ENCODE measurements around the gene NTRK2. TPM values are rescaled to one million over a fixed set of nuclear protein-coding genes. Genes with fewer than 3 reads are reported as not detected.
"Not testable (repeated sequence)": the region's sequence is repeated elsewhere in the genome, so short reads cannot be mapped to it uniquely, and the experiment has no call there.

NTRK2 gene
- total RNA-seq, 2 experiments from 2014 or later, result 1.8 TPM

DNA sequence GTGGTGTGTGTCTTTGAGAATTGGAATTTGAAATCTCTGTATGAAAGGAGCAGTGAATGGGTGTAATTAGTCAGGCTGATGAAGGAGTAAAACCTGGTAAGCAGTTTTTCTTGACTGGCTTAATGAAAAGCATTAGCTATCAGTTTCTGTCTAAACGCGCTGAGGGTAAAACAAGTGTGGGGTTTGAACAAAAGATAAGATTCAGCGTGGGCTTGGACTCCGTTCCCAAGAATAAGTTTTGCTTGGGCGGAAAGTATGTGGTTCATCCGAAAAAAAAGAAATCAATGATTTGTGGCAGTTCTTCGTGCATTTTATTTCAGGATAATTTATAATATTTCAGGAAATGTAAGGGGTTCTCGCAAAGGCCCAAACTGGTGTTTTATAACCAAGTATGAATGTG is 217.3 kb downstream of the NTRK2 start:
- Mint-ChIP-seq H3K27me3 (no peaks in the 10 kb centered on the region), H3K4me3 (no peak overlapping the region), H3K9me3 (ENCODE audit: low read depth) (no peaks in the 10 kb centered on the region), H3K27ac (no peak overlapping the region), H3K36me3 (ENCODE audit: low read depth) (no peaks in the 10 kb centered on the region), H3K4me1 (no peaks in the 10 kb centered on the region)
- intact Hi-C loops (cut with DNase I, micrococcal nuclease), result no loop called here
- ChIA-PET CTCF (no interaction called here), POLR2A (no interaction called here)
- ATAC-seq, result no peak
- no peak for DNase-seq

DNA sequence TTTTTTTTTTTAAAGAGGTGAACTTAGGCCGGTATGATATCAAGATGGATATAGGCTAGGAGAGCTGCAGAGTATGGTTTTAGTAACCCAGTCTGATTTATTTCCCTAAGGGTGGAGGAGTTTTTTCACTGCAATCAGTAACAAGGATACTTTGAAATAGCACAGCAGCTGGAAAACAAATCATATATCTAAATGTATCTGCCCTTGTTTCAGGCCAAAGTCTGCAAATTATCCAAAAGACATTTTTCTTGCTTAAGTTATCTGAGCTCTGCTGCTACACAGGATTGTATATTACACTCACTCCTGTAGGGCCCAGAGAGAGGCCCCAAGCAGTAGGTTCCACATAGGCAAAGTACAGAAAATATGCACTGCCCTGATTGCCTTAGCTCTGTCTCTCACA is 222.4 kb downstream of the NTRK2 start:
- ATAC-seq (no peak), DNase-seq (no peak)
- Mint-ChIP-seq H3K27me3 (no peaks in the 10 kb centered on the region), H3K4me1 (no peaks in the 10 kb centered on the region), H3K9me3 (ENCODE audit: low read depth) (no peaks in the 10 kb centered on the region), H3K36me3 (ENCODE audit: low read depth) (no peaks in the 10 kb centered on the region), H3K4me3 (no peak overlapping the region), H3K27ac (no peak overlapping the region)
- ChIA-PET POLR2A (no interaction called here), CTCF (interaction anchor here (0.6 kb wide), 1 partner anchor 1522 kb away, joined by 3 read pairs; no protein-coding TSS in a partner anchor)
- intact Hi-C loops (cut with DNase I, micrococcal nuclease), result no loop called here

DNA sequence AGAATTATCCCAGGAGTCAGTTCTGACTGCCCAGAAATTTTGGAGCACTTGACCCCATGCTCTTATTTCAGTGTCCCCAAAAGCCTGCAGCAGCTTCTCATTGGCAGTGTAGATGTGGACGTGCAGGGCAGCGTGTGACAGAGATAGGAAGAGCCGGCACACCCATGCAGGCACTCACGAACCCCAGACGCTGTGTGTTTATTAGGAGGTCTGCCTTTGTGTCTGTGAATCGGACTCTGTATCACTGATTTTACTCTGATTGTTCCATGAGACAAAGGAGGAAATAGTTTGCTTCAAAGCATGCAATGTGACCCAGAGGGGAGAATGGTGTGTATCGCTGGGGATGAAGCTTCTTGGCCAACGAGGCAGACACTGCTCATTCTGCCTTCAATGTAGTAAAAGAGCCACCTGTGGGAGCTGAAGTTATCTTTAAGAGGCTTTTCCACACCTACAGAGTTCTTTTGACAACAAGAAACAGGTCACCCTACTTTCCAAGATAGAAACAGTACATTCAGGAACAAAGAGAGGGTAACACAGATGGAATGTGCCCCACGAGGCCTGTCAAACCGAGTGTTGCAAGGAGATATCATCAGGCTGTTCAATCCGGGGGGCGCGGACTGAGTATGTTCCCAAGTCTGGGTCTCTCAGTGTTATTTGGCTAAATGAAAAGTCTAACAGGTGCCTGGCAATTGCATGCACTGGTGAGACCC is 224.0 kb downstream of the NTRK2 start:
- no peak for ATAC-seq
- no peaks in the 10 kb centered on the region for H3K36me3 Mint-ChIP-seq (ENCODE audit: low read depth)
- no peak for DNase-seq
- POLR2A ChIA-PET, result no interaction called here
- no peaks in the 10 kb centered on the region for H3K27me3 Mint-ChIP-seq
- no peaks in the 10 kb centered on the region for H3K4me1 Mint-ChIP-seq
- CTCF ChIA-PET, result no interaction called here
- intact Hi-C loops (cut with DNase I, micrococcal nuclease), result no loop called here
- no peak overlapping the region for H3K27ac Mint-ChIP-seq
- no peak overlapping the region for H3K4me3 Mint-ChIP-seq
- no peaks in the 10 kb centered on the region for H3K9me3 Mint-ChIP-seq (ENCODE audit: low read depth)

DNA sequence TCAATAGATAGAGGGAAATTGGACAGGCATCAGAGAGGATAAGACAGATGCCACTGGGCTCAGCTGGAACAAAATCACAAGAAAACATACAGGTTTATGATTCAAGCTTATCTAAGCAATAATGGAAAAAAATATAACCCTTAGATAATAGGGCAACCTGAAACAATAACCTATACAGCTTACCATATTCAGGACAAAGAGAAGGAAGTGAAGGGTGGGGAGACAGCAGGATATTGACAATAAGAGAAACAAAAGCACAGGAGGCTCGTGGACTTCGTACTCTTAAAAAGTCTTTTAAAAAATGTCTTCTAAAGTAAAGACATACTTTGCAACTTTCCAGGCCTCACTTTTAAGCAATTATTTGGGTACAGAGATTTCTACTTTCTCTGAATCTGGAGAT is 225.3 kb downstream of the NTRK2 start:
- ChIA-PET POLR2A (no interaction called here), CTCF (no interaction called here)
- H3K4me1 Mint-ChIP-seq, result no peaks in the 10 kb centered on the region
- no peaks in the 10 kb centered on the region for H3K36me3 Mint-ChIP-seq (ENCODE audit: low read depth)
- intact Hi-C loops (cut with DNase I, micrococcal nuclease), result no loop called here
- H3K27ac Mint-ChIP-seq, result no peak overlapping the region
- H3K27me3 Mint-ChIP-seq, result no peaks in the 10 kb centered on the region
- DNase-seq (no peak), ATAC-seq (no peak)
- H3K4me3 Mint-ChIP-seq, result no peak overlapping the region
- H3K9me3 Mint-ChIP-seq (ENCODE audit: low read depth), result no peaks in the 10 kb centered on the region

DNA sequence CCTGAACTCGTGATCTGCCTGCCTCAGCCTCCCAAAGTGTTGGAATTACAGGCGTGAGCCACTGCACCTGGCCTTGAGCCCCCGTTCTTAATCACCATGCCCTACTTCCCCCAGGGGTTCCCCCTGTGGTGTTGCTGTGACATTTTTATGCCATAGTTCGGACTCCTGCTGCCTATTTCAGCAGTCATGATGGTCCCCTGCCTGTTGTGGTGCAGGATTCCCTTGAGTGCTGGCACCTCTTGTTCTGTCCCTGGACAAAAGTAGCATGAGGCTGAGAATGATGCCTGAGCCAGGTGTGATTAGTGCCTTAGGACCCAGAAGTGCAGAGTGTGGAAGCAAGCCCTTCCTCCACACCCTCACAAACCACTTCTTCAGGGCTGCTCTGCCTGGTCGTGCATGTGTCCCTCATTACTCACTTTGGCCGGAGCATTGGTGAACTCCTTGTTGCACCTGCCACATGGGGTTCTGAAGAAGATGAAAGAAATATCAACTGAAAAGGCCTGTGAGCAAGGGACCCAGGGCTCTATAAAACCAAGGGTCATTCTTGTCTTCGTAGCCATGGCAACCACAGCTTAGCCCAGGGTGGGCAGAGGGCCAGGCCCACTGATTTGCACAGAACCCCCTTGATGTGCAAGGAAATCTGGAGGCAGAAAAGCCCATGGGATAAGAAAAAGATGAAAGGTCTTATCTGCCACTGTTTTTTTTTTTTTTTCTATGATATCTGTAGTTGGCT is 228.0 kb downstream of the NTRK2 start:
- H3K27ac Mint-ChIP-seq, result no peak overlapping the region
- H3K4me1 Mint-ChIP-seq, result no peaks in the 10 kb centered on the region
- no peak for DNase-seq
- ChIA-PET POLR2A (no interaction called here), CTCF (no interaction called here)
- intact Hi-C loops (cut with DNase I, micrococcal nuclease), result no loop called here
- no peak for ATAC-seq
- no peaks in the 10 kb centered on the region for H3K9me3 Mint-ChIP-seq (ENCODE audit: low read depth)
- H3K4me3 Mint-ChIP-seq, result no peak overlapping the region
- peaks cover 2% of the 10 kb centered on the region for H3K27me3 Mint-ChIP-seq
- H3K36me3 Mint-ChIP-seq (ENCODE audit: low read depth), result no peaks in the 10 kb centered on the region

DNA sequence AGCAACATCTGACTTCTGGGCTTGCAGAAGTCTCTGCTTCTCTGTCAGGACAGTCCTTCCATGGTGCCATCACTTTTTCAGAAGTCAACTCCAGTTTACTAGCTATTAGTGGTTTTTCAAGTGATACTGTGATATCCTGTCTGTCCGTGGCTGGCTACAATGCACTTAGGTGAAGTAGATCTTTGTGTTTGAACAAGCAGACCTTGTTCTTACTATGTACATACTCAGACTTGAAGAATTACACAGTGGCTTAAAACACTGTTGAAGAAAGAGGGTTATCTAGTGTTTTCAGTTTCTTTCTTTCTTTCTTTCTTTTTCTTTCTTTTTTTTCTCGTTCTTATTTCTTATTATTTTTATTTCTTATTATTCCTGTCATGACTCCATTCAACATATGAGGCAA is 228.7 kb downstream of the NTRK2 start:
- ChIA-PET CTCF (interaction anchor here (0.7 kb wide), 1 partner anchor 146 kb away, joined by 3 read pairs; no protein-coding TSS in a partner anchor), POLR2A (no interaction called here)
- H3K27ac Mint-ChIP-seq, result no peak overlapping the region
- no peaks in the 10 kb centered on the region for H3K36me3 Mint-ChIP-seq (ENCODE audit: low read depth)
- ATAC-seq (no peak), DNase-seq (no peak)
- intact Hi-C loops (cut with DNase I, micrococcal nuclease), result no loop called here
- no peaks in the 10 kb centered on the region for H3K9me3 Mint-ChIP-seq (ENCODE audit: low read depth)
- H3K27me3 Mint-ChIP-seq, result peaks cover 2% of the 10 kb centered on the region
- H3K4me3 Mint-ChIP-seq, result no peak overlapping the region
- no peaks in the 10 kb centered on the region for H3K4me1 Mint-ChIP-seq

DNA sequence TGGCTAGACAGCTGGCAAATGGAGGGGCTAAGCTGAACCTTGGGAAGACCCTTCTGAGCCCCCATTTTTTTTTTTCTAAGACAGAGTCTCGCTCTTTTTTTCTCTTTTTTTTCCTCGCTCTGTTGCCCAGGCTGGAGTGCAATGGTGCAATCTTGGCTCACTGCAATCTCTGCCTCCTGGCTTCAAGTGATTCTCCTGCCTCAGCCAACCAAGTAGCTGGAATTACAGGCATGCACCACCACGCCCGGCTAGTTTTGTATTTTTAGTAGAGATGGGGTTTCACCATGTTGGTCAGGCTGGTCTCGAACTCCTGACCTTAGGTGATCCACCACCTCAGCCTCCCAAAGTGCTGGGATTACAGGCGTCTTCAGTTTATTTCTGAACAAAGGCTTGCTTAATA is 229.1 kb downstream of the NTRK2 start:
- H3K4me1 Mint-ChIP-seq; H3K9me3 Mint-ChIP-seq (ENCODE audit: low read depth); H3K27me3 Mint-ChIP-seq; H3K27ac Mint-ChIP-seq; ATAC-seq; DNase-seq; POLR2A ChIA-PET; H3K36me3 Mint-ChIP-seq (ENCODE audit: low read depth); intact Hi-C loops (cut with DNase I, micrococcal nuclease); H3K4me3 Mint-ChIP-seq: not testable (repeated sequence)
- CTCF ChIA-PET, result interaction anchor here (0.7 kb wide), 1 partner anchor 147 kb away, joined by 3 read pairs; no protein-coding TSS in a partner anchor

DNA sequence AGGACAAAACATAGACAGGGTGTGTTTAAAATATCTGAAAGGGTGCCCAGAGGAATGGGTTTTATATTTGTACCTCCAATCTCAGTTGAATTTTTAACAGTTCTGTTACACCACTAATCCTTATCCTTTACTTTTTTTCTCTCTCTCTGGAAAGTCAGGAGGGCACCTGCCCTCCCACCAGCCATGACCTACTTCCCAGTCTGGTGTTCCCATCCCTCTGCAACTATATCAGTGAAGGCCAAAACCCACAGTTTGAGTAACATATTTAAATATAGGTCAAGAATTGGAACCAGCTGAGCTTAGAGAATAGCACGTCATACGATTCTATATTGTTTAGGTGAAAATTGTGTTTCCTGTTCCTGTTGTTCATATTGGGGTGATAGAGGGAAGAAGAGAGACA is 229.8 kb downstream of the NTRK2 start:
- intact Hi-C loops (cut with DNase I, micrococcal nuclease), result no loop called here
- Mint-ChIP-seq H3K27me3 (peaks cover 4% of the 10 kb centered on the region), H3K4me1 (no peaks in the 10 kb centered on the region), H3K9me3 (ENCODE audit: low read depth) (no peaks in the 10 kb centered on the region), H3K4me3 (no peak overlapping the region), H3K27ac (no peak overlapping the region), H3K36me3 (ENCODE audit: low read depth) (no peaks in the 10 kb centered on the region)
- POLR2A ChIA-PET, result no interaction called here
- no peak for DNase-seq
- CTCF ChIA-PET, result no interaction called here
- no peak for ATAC-seq

DNA sequence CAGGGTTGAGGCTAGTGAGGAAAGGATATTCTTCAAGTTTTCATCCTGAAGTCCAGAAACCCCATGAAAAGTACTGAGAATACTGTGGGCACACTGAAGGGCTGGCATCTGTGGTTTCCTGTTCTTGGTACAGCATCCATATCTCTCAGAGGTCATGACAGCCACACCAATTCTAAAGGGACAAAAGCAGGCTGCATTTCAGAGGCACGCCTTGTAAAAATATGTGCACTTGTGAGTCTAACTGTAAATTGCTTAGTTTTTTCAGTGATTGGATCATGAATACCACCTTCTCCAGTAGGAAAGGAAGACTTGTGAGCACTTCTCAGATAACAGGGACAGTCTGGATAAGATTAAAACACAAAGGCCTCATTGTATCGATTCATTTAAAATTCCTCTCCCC is 230.9 kb downstream of the NTRK2 start:
- H3K27me3 Mint-ChIP-seq, result peaks cover 4% of the 10 kb centered on the region
- H3K36me3 Mint-ChIP-seq (ENCODE audit: low read depth), result no peaks in the 10 kb centered on the region
- CTCF ChIA-PET, result no interaction called here
- H3K4me3 Mint-ChIP-seq, result no peak overlapping the region
- ATAC-seq (no peak), DNase-seq (no peak)
- POLR2A ChIA-PET, result no interaction called here
- no peaks in the 10 kb centered on the region for H3K4me1 Mint-ChIP-seq
- no peaks in the 10 kb centered on the region for H3K9me3 Mint-ChIP-seq (ENCODE audit: low read depth)
- H3K27ac Mint-ChIP-seq, result no peak overlapping the region
- intact Hi-C loops (cut with DNase I, micrococcal nuclease), result no loop called here

DNA sequence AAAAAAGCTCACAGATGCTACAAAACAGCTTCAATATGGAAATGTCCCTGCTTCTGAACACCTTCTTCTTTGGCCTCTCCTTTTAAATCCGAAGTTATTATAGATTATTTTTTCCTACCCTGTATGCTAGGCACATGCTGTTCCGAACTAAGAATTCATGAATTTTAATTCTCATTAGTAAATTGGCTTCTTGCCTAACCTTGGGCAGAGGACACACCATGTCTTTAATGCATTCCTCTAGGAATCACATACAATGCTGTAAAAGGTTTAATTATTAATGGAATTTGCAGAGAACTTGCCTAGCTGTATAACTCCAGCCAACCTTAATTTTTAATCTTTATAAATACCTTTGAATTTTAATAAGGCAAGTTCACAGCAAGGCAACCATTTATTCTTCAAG is 234.4 kb downstream of the NTRK2 start:
- H3K4me1 Mint-ChIP-seq, result no peaks in the 10 kb centered on the region
- no peak for ATAC-seq
- no peak for DNase-seq
- H3K4me3 Mint-ChIP-seq, result no peak overlapping the region
- ChIA-PET CTCF (no interaction called here), POLR2A (interaction anchor here (0.6 kb wide), 1 partner anchor 553 kb away, joined by 3 read pairs; no protein-coding TSS in a partner anchor)
- no peak overlapping the region for H3K27ac Mint-ChIP-seq
- intact Hi-C loops (cut with DNase I, micrococcal nuclease), result no loop called here
- H3K9me3 Mint-ChIP-seq (ENCODE audit: low read depth), result no peaks in the 10 kb centered on the region
- H3K27me3 Mint-ChIP-seq, result peaks cover 4% of the 10 kb centered on the region
- no peaks in the 10 kb centered on the region for H3K36me3 Mint-ChIP-seq (ENCODE audit: low read depth)

DNA sequence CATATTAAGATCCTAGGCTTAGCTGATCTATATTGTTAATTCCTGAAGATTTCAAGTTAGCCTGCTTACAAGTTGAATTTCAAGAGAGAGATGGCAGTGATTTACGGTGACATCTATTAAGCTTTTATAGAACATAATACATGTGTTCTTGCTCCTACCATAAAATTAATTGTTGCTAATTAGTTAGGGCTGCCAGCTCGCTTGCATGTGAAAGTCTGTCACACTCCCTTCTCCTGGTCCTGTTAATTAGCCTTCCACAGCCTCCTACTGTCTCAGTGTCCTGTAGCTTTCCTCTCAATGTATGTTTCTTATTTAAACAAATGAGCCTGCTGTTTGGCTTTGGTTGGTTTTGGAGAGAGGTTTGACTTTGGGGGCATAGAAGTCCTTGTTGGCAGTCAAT is 247.2 kb downstream of the NTRK2 start:
- Mint-ChIP-seq H3K4me3 (no peak overlapping the region), H3K9me3 (ENCODE audit: low read depth) (no peaks in the 10 kb centered on the region), H3K4me1 (no peaks in the 10 kb centered on the region), H3K36me3 (ENCODE audit: low read depth) (no peaks in the 10 kb centered on the region), H3K27me3 (peaks cover 3% of the 10 kb centered on the region), H3K27ac (no peak overlapping the region)
- ATAC-seq (no peak), DNase-seq (no peak)
- POLR2A ChIA-PET, result no interaction called here
- CTCF ChIA-PET, result no interaction called here
- intact Hi-C loops (cut with DNase I, micrococcal nuclease), result no loop called here

DNA sequence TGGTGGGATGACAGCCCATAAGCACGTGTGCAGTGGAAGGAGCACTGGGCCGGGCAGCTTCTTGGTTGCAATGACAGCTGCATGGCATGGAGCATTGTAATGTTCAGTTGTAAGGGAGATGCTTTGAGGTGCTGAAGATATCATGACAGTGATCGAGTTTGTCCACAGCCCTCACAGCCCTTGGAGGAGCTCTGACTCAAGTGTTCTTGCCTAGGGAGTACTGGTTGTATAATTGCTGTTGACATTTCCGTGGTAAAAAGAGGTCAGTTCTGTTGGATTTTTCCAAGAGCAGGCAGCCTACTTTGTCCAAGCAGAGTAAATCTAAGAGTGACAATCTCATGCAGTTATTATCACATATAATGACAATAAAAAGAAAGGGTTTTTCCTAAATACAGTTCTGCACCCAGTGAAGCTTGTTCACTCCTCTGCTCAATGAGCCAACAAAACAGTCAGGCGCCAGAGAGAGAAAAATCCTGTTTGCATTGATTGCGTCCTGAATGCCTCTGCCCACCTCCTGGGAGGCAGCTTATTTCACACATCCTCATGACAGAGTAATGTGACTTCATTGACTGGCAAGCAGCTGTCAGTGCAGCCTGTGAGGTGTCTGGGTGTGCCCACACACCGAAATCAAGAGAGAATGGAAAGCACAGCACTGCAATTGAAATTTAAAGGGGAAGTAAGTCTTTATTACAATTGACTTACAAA is 248.0 kb downstream of the NTRK2 start:
- ATAC-seq, result no peak
- CTCF ChIA-PET, result no interaction called here
- no peak for DNase-seq
- Mint-ChIP-seq H3K36me3 (ENCODE audit: low read depth) (no peaks in the 10 kb centered on the region), H3K4me3 (no peak overlapping the region), H3K27ac (no peak overlapping the region), H3K27me3 (peaks cover 3% of the 10 kb centered on the region), H3K4me1 (no peaks in the 10 kb centered on the region), H3K9me3 (ENCODE audit: low read depth) (no peaks in the 10 kb centered on the region)
- intact Hi-C loops (cut with DNase I, micrococcal nuclease), result no loop called here
- POLR2A ChIA-PET, result no interaction called here
